ENCODE results near the gene WDR12.
A peak's percentile ranks its signal among the peaks of the same experiment; 100 is the strongest.
"Not testable (repeated sequence)": the region's sequence is repeated elsewhere in the genome, so short reads cannot be mapped to it uniquely, and the experiment has no call there.

Gene WDR12

GRCh38 chr2:202885190-202885589, 26.3 kb downstream of the WDR12 start:
- no peak for DNase-seq (ENCODE audit: low read depth in 2 of 2)

GRCh38 chr2:202883987-202884675, 27.3 kb downstream of the WDR12 start:
- no peak for DNase-seq (ENCODE audit: low read depth in 2 of 2)

DNA sequence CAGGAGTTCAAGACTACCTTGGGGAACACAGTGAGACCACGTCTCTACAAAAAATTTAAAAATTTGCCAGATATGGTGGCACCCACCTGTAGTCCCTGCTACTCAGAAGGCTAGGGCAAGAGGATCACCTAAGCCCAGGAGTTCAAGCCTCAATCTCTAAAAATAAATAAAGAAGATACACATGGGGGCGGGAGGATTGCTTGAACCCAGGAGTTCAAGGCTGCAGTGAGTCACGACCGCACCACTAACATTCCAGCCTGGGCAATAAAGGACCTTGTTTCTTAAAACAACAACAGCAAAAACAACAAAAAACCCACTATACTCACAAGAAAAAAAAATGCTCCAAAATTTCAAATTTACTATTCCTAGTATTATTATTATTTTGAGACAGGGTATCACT, 29.9 kb downstream of the WDR12 start:
- no peak for DNase-seq (ENCODE audit: low read depth in 2 of 2)

DNA sequence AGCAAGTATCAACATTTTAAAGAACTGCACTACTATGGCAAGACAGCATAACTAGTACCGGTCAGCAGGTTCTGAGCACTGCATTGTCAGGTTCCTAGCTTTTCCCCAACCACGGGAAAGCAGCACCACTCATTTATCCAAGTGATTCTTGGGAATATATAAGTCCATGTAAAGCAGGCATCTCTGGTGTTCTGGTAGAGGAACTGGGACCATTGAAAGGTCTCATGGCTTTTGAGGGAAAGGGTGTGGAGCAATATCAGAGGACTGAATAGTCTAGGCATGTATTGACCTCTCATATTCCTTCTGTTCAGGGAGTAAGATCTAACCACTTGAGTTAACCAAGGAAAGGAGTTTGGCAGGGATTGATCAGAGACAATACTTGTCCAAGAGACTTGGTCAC, 33.8 kb downstream of the WDR12 start:
- no peak for DNase-seq (ENCODE audit: low read depth in 2 of 2)

- DNase-seq (ENCODE audit: low read depth in 2 of 2), result peak in 1 of 2 donors; percentile 42
These were observed 40.0 kb downstream of the WDR12 start, which contains the start of gene ICA1L for GRCh38 chr2:202871300-202872141. TSS of gene ICA1L (minus strand) at chr2:202871766. CDS start at chr2:202829009, 42,757 bp downstream.

DNA sequence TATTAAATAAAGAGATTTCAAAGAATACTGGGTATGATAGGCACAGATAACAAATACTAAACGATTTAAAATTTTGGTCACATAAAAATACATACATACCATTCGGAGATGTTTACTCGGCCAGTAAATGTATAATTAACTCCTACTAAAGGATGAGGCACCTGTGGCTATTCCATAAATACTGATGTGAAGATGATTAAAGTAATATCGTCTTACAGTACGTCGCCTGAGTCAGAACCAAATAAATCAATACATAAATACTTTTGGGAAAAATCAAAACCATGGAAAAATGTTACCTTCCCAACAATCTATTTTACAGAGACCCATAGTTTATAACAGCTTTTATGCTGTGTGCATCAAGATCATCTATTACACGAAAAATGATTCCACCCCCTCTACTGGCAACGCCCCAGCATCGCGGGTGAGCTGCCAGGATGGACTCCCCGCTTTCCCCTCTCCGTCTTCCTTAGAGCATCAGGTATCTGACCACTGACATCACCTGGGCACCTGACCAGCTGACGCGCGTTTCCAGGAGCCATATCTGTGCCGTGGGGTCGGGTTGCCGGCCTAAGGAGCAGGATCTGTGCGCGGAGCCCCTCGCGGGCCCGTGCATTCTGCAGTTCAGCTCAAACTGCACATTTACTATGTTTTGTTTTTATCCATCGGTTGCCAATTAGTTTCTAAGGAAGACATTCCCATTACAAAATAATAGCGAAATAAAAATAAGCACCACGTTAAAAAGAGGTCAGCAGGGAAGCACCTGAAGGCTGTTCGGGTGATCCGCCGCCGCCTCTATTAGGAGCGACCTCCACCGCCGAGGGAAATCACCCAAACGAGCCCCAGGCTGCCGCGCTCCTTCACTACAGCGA, 40.8 kb downstream of the WDR12 start:
- peak; percentile 28 to 47 for DNase-seq (ENCODE audit: low read depth in 2 of 2)

DNA sequence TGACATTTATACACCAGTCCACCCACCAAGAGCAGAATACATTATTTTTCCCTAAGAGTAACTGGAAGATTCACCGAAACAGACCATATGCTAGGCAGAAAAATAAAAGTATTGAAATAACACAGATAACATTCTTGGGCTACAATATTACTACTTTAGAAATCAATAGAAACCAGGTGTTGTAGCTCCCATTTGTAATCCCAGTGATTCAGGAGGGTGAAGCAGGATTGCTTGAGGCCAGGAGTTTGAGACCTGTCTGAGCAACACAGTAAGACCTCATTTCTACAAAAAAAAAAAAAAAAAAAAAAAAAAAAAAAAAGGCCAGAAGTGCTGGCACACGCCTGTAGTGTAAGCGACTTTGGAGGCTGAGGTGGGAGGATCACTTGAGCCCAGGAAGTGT, 49.5 kb downstream of the WDR12 start:
- DNase-seq (ENCODE audit: low read depth in 2 of 2), result no peak

- no peak for DNase-seq (ENCODE audit: low read depth in 2 of 2)
These were observed 52.9 kb downstream of the WDR12 start for GRCh38 chr2:202858601-202859000.

- not testable (repeated sequence) for DNase-seq (ENCODE audit: low read depth in 2 of 2)
These were observed 62.1 kb downstream of the WDR12 start for GRCh38 chr2:202849343-202849742.

DNA sequence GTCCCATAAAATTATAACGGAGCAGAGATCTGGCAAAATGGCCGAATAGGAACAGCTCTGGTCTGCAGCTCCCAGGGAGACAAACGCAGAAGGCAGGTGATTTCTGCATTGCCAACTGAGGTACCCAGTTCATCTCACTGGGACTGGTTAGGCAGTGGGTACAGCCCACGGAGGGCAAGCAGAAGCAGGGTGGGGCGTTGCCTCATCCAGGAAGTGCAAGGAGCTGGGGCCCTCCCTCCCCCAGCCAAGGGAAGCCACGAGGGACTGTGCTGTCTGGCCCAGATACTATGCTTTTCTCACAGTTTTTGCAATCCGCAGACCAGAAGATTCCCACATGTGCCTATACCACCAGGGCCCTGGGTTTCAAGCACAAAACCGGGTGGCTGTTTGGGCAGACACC, 62.7 kb downstream of the WDR12 start:
- DNase-seq (ENCODE audit: low read depth in 2 of 2), result no peak

DNA sequence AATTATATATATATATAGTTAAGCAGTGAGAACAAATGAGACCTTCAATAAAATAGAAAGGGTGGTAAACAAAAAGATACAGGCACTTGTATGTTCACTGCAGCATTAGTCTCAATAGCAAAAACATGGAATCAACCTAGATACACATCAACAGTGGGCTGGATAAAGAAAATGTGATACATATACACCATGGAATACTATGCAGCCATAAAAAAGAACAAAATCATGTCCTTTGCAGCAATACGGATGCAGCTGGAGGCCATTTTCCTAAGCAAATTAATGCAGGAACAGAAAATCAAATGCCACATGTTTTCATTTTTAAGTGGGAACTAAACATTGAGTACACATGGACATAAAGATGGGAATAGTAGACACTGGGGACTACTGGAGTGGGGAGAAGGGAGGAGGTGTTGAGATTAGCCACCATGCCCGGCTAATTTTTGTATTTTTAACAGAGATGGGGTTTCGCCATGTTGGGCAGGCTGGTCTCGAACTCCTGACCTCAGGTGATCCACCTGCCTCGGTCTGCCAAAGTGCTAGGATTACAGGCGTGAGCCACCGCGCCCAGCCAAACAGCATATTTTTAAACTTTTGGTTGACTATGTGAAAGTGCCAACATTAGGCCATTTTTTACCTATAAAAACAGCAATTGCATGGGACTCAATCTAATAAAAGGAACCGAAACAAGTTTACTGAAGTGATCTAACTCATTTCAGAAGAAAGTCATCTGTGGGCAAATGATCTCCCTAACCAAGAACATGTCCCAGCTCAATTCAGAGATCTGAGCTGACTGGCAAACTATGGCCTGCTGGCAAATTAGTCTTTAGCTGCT, 63.6 kb downstream of the WDR12 start:
- no peak for DNase-seq (ENCODE audit: low read depth in 2 of 2)

GRCh38 chr2:202844656-202845055, 66.8 kb downstream of the WDR12 start:
- DNase-seq (ENCODE audit: low read depth in 2 of 2), result no peak

DNA sequence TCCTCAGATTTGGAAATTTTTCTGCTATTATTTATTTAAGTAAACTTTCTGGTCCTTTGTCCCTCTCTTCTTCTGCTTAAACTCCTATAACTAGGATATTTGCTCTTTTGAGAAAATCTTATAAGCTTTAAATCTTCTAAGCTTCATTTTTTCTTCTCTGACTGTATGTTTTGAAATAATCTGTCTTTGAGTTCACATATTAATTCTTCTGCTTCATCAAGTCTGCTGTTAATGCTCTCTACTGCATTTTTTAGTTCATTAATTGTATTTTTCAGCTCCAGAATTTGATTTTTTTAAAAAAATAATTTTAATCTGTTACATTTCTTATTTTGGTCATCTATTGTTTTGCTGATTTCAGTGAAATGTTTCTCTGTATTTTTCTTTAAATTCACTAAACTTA, 68.8 kb downstream of the WDR12 start:
- no peak for DNase-seq (ENCODE audit: low read depth in 2 of 2)

DNA sequence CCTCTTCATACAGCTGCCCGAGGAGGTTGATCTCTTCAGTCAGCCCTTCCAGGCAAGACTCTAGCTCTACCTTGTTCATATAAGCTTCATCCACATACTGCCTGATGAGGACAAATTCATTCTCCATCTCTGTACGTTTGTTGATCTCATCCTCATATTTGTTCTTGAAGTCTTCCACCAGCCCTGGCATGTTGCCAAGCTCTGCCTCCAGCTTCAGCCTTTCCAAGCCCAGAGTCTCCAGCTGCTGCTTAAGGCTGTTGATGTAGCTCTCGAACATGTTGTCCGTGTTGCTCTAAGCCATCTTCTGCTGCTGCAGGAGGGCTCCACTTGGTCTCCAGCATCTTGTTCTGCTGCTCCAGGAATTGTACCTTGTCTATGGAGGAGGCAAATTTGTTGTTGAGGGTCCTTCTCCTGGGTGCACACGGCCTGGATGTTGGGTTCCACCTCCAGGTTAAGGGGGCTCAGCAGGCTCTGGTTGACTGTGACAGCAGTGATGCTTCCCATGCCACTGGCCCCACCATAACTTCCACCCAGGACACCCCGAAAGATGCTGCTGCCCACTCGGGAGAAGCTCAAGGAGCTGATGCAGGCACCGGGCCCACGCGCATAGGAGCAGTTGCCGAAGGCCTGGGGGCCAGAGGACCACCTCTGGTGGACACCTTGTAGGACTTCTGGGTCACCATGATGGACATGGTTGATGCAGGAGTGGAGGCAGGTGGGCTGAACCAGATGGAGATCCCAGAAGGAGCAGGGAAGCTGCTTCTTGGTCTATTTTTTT, 70.2 kb downstream of the WDR12 start:
- DNase-seq (ENCODE audit: low read depth in 2 of 2), result no peak

DNA sequence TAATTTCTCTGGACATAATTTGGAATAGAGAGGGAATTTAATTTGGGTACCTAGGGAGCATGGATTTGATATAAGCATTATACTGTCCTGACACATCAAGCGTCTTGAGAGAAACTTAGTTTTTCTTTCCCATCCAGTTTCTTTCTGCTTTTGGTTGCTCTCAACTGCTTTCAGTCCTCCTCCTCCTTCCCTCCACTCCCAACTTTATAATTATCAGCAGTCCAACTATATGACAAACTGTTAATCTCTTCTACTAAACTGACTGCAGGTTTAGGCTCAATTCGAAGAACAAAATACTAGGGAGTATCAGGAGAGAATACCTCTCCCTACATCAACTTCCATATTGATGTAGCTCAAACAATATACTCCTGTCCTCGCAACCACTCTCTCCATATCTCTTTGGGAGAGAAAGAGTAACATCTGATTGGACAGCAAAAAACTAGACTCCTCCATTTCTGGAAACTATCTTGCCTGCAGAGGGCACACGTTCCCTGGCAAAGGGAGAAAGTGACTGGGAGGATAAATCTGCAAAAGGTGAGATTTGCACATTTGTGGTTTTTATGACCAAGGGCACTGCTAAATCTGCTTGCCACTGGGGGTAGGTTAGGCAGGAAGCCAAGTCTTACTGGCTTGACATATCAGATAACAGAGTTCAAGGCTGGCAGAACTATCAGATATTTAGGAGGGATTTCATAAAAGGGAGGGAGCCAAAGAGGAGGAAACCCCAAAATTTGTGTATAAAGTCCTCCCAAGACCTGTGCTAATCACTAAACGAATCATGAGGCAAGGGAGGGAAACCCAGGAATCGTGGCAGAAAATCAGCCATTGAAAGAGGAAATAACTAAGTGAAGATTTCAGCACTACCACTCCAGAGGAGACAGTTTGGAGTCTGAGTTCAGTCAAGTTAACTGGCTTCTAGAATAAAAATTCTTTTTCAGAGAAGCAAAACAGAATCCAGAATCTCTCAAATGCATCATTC, 79.9 kb downstream of the WDR12 start:
- DNase-seq (ENCODE audit: low read depth in 2 of 2), result peak in 1 of 2 donors; percentile 14

GRCh38 chr2:202824901-202825300, 86.6 kb downstream of the WDR12 start:
- no peak for DNase-seq (ENCODE audit: low read depth in 2 of 2)
